Measurements from ENCODE around the gene PQBP1.

DNA sequence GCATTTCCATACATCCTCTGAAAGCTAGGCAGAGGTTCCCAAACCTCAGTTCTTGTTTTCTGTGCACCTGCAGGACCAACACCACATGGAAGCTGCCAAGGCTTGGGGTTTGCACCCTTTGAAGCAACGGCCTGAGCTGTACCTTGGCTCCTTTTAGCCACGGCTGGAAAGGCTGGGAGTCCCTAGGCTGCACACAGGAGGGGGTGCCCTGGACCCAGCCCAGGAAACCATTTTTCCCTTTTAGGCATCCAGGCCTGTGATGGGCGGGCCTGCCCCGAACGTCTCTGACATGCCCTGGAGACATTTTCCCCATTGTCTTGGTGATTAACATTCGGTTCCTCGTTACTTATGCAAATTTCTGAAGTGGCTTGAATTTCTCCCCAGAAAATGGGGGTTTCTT, 44.9 kb upstream of the PQBP1 start:
- TF ChIP-seq, protein P1, sequence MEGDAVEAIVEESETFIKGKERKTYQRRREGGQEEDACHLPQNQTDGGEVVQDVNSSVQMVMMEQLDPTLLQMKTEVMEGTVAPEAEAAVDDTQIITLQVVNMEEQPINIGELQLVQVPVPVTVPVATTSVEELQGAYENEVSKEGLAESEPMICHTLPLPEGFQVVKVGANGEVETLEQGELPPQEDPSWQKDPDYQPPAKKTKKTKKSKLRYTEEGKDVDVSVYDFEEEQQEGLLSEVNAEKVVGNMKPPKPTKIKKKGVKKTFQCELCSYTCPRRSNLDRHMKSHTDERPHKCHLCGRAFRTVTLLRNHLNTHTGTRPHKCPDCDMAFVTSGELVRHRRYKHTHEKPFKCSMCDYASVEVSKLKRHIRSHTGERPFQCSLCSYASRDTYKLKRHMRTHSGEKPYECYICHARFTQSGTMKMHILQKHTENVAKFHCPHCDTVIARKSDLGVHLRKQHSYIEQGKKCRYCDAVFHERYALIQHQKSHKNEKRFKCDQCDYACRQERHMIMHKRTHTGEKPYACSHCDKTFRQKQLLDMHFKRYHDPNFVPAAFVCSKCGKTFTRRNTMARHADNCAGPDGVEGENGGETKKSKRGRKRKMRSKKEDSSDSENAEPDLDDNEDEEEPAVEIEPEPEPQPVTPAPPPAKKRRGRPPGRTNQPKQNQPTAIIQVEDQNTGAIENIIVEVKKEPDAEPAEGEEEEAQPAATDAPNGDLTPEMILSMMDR (IDR thresholded peaks at IDR 0.05): no peak
- no peak for TF ChIP-seq POLR2AphosphoS5 (IDR thresholded peaks at IDR 0.05)
- no peak for TF ChIP-seq POLR2A (IDR thresholded peaks at IDR 0.05)

All from prostate gland (tissue), 2 donors.